MCF 10A (cell line): ENCODE results near the gene GPRIN2. TPM values are rescaled to one million over a fixed set of nuclear protein-coding genes. Genes with fewer than 3 reads are reported as not detected.
A peak's percentile ranks its signal among the peaks of the same experiment; 100 is the strongest.

Experiments
- BruUV-seq: library from RNA; stranded (reverse); fragments of 400-500 nt; replicated peaks from 2 replicates; lab custom pipeline; 2021; lab: Mats Ljungman, UMichigan
- CTCF ChIA-PET: fragments of 300-600 bp; sonication (Branson Sonifier 250); formaldehyde crosslinking; extraction: SDS; loops from one replicate; lab custom pipeline; 2021; ENCODE audit warnings: antibody characterized with exemption, inconsistent platforms; lab: Yijun Ruan, JAX
- POLR2A ChIA-PET: fragments of 300-600, 350-650 bp; sonication (Branson Sonifier 250); formaldehyde crosslinking; extraction: SDS; loops from one replicate; lab custom pipeline; 2020; ENCODE audit warnings: antibody characterized with exemption, inconsistent platforms; lab: Yijun Ruan, JAX
- DNase-seq: peaks from one replicate; pipeline ENCODE4 v3.0.0-alpha.2; 2018; ENCODE audit not compliant: unreplicated experiment
- H3K27ac Mint-ChIP-seq: one replicate; pipeline ENCODE4 v1.8.0; 2022; ENCODE audit warnings: mild to moderate bottlenecking, low read depth, mixed read lengths; ENCODE audit not compliant: unreplicated experiment
- H3K27me3 Mint-ChIP-seq: one replicate; pipeline ENCODE4 v1.8.0; 2022; ENCODE audit warnings: mixed read lengths; ENCODE audit not compliant: insufficient read depth, unreplicated experiment
- H3K36me3 Mint-ChIP-seq: one replicate; pipeline ENCODE4 v1.8.0; 2022; ENCODE audit warnings: mild to moderate bottlenecking, moderate library complexity, mixed read lengths; ENCODE audit not compliant: insufficient read depth, unreplicated experiment
- H3K4me1 Mint-ChIP-seq: one replicate; pipeline ENCODE4 v1.8.0; 2022; ENCODE audit warnings: mixed read lengths; ENCODE audit not compliant: insufficient read depth, unreplicated experiment
- H3K4me3 Mint-ChIP-seq: one replicate; pipeline ENCODE4 v1.8.0; 2022; ENCODE audit warnings: mild to moderate bottlenecking, moderate library complexity, mixed read lengths; ENCODE audit not compliant: unreplicated experiment
- H3K9me3 Mint-ChIP-seq: one replicate; pipeline ENCODE4 v1.8.0; 2022; ENCODE audit warnings: mixed read lengths; ENCODE audit not compliant: unreplicated experiment
- intact Hi-C: fragments of 100-400 bp; cut with micrococcal nuclease; formaldehyde crosslinking; loops from 2 replicates; pipeline ENCODE4 v1.14.1; 2022
- total RNA-seq: library from RNA; stranded (reverse); gene quantifications from 2 replicates; pipeline ENCODE4 v1.2.3, GENCODE V29; 2022
- TF ChIP-seq, protein P1 (sequence below): fragments of 200-600 bp; IDR thresholded peaks from one replicate; pipeline ENCODE4 v1.8.0; 2022; ENCODE audit warnings: antibody characterized with exemption, mild to moderate bottlenecking; ENCODE audit not compliant: unreplicated experiment

The GPRIN2 gene
- total RNA-seq, 1 experiment from 2014 or later = not detected

DNA sequence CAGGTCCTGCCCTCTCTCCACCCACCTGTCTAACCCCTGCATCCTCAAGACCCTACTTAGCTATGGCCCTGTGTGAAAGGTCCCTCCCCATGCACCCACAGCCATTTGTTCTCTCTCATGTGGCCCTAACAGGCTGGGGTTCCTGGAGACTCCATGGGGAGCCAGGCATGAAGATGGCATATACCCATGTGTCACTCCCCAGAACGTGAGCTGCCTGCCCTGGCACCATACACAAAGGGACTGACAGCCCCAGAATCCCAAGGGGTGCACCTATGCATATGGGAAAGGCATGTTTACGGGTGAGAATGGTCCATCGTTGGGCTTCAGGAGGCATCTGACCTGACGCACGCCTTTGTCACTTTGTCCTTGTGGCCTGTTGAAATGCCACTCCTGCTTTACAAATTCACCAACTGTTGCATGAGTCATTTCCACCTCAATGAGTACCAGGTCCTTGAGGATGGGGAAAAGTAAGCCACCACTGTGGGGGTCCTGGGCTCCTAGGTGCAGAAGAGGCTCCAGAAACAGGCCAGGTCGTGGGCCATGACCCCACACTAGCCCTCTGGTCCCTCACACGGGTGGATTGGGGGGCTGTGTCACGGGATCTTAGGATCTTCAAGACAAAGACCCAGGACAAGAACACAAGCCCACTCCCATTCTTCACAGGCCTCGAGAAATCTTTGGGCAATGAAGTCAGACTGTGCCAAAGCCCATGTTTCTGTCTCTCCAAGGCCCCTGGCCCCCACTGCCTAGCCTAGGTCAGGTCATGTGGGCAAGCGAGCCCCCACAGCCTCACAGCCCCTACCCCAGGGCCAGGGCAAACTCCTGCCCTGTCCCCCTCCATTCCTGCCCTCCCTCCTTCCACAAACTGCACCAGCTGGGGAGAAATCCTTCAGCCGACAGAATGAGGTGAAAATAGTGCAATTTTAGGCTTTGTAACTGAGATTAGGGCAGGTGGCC lies 8.6 kb downstream of the GPRIN2 start:
- no peaks in the 10 kb centered on the region for H3K4me1 Mint-ChIP-seq
- H3K4me3 Mint-ChIP-seq = no peak overlapping the region
- no peak for DNase-seq
- TF ChIP-seq, protein P1, sequence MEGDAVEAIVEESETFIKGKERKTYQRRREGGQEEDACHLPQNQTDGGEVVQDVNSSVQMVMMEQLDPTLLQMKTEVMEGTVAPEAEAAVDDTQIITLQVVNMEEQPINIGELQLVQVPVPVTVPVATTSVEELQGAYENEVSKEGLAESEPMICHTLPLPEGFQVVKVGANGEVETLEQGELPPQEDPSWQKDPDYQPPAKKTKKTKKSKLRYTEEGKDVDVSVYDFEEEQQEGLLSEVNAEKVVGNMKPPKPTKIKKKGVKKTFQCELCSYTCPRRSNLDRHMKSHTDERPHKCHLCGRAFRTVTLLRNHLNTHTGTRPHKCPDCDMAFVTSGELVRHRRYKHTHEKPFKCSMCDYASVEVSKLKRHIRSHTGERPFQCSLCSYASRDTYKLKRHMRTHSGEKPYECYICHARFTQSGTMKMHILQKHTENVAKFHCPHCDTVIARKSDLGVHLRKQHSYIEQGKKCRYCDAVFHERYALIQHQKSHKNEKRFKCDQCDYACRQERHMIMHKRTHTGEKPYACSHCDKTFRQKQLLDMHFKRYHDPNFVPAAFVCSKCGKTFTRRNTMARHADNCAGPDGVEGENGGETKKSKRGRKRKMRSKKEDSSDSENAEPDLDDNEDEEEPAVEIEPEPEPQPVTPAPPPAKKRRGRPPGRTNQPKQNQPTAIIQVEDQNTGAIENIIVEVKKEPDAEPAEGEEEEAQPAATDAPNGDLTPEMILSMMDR = no peak
- intact Hi-C loops = no loop called here
- no peak overlapping the region for H3K27ac Mint-ChIP-seq
- no peaks in the 10 kb centered on the region for H3K9me3 Mint-ChIP-seq
- ChIA-PET POLR2A (no interaction called here), CTCF (no interaction called here)
- no peaks in the 10 kb centered on the region for H3K36me3 Mint-ChIP-seq
- no TSS peak for BruUV-seq
- peaks cover 8% of the 10 kb centered on the region for H3K27me3 Mint-ChIP-seq

DNA sequence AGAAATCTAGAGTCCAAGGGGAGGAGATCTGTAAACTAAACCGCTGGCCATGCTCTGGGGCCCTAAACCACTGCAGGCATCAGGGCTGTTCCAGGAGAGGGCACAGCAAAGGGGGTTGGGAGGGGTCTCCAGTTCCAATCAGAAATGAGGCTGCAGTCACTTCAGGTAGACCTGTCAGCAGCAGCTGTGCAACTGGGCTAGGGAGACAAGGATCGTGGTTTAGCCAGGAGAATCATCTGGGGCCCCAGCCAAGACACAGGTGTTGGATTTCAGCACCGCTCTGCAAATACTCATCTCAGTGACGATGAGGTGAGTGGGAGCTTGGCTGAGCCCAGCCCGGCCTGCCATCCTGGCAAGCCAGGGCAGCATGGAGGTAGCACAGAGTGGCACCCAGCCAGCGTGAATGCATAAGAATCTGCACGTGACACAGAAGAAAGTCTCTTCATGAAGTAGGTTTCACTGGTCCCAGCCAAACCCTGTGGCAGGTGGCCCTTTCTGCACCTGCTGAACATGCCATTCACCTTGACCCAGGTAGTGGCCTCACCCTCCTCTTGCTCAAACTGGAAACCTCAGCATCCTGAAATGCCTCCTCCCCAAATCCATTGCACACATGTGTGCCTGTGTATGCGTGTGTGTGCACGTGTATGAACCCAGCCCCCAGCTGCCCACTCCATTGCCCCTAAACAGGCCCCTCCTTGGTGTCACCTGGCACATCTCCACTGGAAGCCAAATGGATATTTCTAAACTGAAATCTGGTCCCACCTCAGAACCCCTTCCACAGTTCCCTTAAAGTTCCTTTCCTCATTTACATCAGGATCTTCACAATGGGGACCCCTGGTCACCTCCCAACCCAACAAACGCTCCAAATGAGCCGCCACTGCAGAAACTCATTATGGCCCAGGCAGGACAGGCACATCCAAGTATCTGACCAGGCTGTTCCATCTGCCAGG lies 9.6 kb downstream of the GPRIN2 start:
- Mint-ChIP-seq H3K27me3 (peaks cover 12% of the 10 kb centered on the region), H3K36me3 (no peaks in the 10 kb centered on the region), H3K9me3 (no peaks in the 10 kb centered on the region), H3K4me1 (no peaks in the 10 kb centered on the region), H3K4me3 (no peak overlapping the region), H3K27ac (no peak overlapping the region)
- intact Hi-C loops = no loop called here
- DNase-seq = peak; percentile 59
- ChIA-PET POLR2A (interaction anchor here (0.8 to 1.1 kb wide), 2 partner anchors 9 to 19 kb away, joined by 3 to 4 read pairs; no protein-coding TSS in a partner anchor), CTCF (no interaction called here)
- TF ChIP-seq, protein P1 = no peak
- no TSS peak for BruUV-seq

DNA sequence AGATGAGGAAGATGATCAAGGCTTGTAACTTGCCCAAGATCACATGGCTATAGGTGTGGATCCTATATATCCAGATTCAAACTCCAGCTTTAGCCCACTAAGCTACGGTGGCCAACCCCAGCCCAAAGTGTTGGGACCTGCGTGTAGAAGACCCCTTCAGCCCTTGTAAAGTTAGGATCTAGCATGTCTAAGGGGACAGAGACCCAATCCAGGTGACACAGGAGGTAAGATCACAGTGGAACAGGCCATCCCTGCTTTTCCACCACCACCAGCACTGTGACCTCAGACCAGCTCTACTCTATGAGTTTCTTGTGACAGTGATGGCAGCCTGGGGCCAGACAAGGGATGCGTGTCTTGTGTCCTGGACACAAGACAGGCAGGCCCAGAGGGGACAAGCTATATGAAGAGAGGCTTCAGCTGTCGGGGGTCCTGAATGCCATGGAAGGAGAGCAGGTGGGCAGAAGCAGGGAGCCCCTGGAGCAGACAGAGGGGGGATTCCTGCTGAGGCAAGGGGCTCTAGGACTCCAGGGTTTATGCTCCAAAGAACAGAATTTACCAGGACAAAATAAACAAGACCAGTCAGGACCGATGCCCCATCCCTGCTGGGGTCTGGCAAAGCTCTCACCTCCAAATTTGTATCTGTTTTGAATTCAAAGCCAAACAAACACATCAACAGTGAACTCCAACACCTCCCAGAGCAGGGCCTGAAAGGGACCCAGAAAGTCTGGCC lies 10.4 kb downstream of the GPRIN2 start:
- TF ChIP-seq, protein P1 = no peak
- H3K27ac Mint-ChIP-seq = no peak overlapping the region
- no TSS peak for BruUV-seq
- H3K9me3 Mint-ChIP-seq = no peaks in the 10 kb centered on the region
- H3K27me3 Mint-ChIP-seq = peaks cover 12% of the 10 kb centered on the region
- ChIA-PET POLR2A (interaction anchor here (0.8 to 1.6 kb wide), 3 partner anchors 8 to 23 kb away, joined by 3 to 5 read pairs (median 4); no protein-coding TSS in a partner anchor), CTCF (interaction anchor here (1.0 kb wide), 1 partner anchor 317 kb away, joined by 3 read pairs; no protein-coding TSS in a partner anchor)
- no peaks in the 10 kb centered on the region for H3K4me1 Mint-ChIP-seq
- no peak for DNase-seq
- no peak overlapping the region for H3K4me3 Mint-ChIP-seq
- H3K36me3 Mint-ChIP-seq = no peaks in the 10 kb centered on the region
- intact Hi-C loops = no loop called here
